GM12892 (cell line): ENCODE results near the gene ARNT2.
A peak's percentile ranks its signal among the peaks of the same experiment; 100 is the strongest.

Source experiments
- DNase-seq: peaks from one replicate; pipeline ENCODE4 v3.0.0; 2011; ENCODE audit not compliant: insufficient read length
- FAIRE-seq: peaks from 2 replicates; lab custom pipeline; 2011; peaks lifted over from hg19 to GRCh38; lab: Jason Lieb, UNC
- POLR2A ChIP-seq: IDR thresholded peaks from 2 replicates; pipeline ENCODE4 v1.6.1; 2011; ENCODE audit warnings: low read depth, low read length, control low read depth
- POLR2AphosphoS5 ChIP-seq: IDR thresholded peaks from 2 replicates; pipeline ENCODE4 v1.6.1; 2011; ENCODE audit warnings: low read depth, low read length, control low read depth
- TAF1 ChIP-seq: IDR thresholded peaks from 2 replicates; pipeline ENCODE4 v1.6.1; 2011; ENCODE audit warnings: low read depth, mild to moderate bottlenecking, control low read depth, low read length, borderline replicate concordance

ARNT2 gene

DNA sequence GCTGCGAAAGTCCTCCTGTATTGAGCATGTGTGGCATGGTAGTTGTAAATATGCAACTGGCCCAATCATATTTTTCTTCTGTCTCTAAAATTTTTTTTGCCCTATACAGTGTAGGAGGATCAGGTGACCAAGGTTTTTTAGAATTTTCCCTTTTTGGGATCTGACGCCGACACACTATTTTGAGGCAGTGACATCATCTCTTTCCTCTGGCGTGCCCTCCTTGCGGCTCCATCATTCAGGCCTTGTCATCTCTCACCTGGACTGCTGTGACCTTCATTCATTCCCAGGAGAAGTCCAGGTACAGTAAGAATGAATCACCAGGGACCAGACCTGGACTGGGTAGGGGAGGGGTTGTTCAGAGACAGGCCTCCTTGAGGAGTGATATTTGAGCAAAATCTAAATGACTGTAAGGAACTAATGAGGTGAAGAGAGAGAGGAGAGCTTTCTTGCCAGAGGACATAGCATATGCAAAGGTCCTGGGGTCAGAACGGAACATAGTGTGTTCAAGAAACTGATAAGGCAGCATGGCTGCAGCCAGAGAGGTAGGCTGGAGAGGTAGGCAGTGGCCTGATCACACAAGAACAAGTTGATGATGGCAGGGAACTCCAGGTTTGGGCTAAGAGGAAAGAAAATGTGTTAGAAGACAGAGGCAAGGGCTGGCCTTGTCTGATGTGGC is 38.7 kb downstream of the ARNT2 start:
- DNase-seq: no peak
- TF ChIP-seq POLR2A: no peak
- no peak for TF ChIP-seq POLR2AphosphoS5
- no peak for TF ChIP-seq TAF1

DNA sequence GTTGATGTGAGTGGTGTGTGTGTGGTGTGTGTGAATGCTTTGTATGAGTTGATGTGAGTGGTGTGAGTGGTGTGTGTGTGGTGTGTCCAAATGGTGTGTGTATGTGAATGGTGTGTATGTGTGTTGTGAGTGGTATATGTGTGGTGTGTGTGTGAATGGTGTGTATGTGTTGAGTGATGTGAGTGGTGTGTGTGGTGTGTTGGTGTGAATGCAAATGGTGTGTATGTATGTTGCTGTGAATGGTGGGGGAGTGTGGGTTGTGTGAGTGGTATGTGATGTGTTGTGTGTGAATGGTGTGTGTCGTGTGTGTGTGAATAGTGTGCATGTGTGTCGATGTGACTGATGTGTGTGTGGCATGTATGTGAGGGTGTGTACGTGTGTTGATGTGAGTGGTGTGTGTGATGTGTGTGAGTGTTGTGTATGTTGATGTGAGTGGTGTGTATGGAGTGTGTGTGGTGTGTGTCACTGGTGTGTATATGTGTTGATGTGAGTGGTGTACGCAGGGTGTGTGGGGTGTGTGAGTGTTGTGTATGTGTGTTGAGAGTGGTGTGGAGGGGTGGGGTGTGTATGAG is 40.6 kb downstream of the ARNT2 start:
- FAIRE-seq (no peak), DNase-seq (no peak)
- no peak for TF ChIP-seq POLR2A
- TF ChIP-seq POLR2AphosphoS5: no peak
- TF ChIP-seq TAF1: no peak

More for the DNA sequence above, 38.7 kb downstream of the ARNT2 start:
- FAIRE-seq: no peak

DNA sequence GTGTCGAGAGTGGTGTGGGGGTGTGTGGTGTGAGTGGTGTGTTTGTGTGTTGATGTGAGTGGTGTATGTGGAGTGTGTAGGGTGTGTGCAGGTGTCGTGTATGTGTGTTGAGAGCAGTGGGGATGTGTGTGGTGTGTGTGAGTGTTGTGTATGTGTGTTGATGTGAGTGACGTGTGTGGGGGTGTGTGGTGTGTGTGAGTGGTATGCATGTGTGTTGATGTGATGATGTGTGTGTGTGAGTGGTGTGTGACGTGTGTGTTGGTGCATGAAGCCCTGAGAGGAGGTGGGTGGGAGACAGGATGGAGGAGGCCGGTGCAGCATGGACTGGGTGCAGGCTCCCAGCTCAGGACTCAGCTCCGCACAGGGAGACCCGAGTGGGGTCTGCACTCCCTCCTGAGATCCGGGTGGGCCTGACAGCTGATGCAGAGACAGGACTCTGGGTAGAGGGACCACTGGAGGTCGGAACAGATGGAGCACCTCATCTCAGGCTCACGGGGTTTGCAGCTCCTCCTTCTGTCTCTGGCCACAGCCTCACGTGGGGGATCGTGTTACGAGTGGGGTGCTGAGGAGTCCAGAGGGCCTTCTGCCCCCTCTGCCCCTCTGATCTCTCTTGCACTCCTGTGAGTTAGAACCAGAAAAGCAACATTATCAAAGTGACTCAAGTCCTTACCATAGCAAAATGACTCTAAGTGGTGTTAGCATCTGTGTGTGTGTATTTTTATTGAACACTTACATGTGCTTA is 41.3 kb downstream of the ARNT2 start:
- DNase-seq (no peak), FAIRE-seq (no peak)
- TF ChIP-seq POLR2A (no peak), POLR2AphosphoS5 (no peak), TAF1 (no peak)

DNA sequence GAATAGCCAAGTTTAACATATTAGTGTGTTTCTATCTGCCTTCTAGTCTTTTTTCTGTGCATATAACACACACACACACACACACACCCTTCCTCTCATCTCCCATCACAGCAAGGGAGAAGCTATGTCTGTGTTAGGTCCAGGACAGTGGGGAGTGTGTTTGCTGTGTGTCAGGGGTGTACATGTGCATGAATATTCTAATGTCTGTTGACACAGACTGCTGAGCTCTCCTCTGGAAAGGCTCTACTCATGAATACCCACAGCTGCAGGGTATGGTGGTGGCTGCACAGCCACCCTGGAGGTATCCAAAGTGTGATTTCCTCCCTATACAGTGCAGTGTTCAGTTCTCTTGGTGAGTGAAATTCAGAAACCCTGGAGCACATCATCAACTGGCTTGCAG is 42.9 kb downstream of the ARNT2 start:
- TF ChIP-seq POLR2A (no peak), TAF1 (no peak), POLR2AphosphoS5 (no peak)
- FAIRE-seq (no peak), DNase-seq (no peak)

DNA sequence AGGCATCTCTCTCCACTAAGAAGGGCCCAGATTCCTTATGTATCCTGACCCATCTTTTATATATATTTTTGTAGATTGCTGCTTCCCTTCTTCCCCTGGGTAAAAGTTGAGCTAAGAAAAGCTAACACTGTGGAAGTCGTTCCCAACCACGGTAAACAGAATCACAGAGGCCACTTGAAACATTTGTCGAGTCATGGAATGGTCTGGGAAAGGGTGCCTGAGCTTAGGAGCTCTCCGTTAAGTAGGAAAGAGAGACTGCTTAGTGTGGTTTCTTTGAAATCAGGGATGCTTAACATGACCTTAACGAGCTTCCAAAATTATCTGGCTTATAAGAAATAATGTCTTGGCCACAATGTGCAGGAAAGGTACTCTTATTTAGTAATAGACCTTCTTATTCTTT is 45.6 kb downstream of the ARNT2 start:
- FAIRE-seq (no peak), DNase-seq (no peak)
- TF ChIP-seq POLR2A: no peak
- TF ChIP-seq TAF1: no peak
- no peak for TF ChIP-seq POLR2AphosphoS5

DNA sequence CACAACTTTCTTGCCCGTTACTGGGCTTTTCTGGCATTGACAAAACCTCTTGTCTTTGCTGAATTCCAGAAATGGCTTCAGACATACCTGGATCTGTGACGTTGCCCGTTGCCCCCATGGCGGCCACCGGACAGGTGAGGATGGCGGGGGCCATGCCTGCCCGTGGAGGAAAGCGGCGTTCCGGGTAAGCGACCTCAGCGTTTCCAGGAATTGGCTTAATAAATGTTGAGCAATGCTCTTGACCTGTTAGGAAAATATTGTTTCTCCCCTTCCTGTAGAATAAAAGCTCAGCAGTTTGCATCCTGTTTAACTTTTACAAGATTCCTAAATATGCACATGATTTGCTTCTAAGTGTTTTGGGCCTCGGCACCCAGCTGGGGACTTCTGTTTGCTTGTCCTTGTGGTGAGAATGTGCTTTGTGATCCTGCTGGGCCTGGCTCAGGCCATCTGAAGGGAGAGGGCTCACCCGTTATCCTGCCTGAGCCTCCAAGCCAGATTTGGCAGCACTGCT is 46.7 kb downstream of the ARNT2 start:
- FAIRE-seq (no peak), DNase-seq (no peak)
- TF ChIP-seq POLR2A (no peak), TAF1 (no peak), POLR2AphosphoS5 (no peak)

DNA sequence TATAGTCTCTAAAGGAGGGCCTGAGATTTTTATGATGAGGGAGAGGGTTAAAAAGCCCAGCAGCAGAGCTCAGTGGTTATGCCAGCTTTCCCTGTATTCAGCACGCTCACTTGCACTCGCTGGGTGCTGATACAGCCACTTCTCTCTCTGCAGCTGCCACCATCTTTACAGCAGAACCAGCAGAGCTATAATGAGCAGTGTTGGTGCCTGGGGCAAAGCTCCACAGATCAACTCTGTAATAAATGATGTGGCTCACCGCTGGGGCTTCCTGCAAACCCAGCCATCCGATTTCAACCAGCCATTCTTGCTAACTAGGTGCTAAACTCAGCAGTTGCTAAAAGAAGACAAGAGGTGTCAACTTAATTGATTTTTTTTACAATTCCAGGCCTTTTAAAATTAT is 48.0 kb downstream of the ARNT2 start:
- no peak for TF ChIP-seq TAF1
- FAIRE-seq (no peak), DNase-seq (no peak)

DNA sequence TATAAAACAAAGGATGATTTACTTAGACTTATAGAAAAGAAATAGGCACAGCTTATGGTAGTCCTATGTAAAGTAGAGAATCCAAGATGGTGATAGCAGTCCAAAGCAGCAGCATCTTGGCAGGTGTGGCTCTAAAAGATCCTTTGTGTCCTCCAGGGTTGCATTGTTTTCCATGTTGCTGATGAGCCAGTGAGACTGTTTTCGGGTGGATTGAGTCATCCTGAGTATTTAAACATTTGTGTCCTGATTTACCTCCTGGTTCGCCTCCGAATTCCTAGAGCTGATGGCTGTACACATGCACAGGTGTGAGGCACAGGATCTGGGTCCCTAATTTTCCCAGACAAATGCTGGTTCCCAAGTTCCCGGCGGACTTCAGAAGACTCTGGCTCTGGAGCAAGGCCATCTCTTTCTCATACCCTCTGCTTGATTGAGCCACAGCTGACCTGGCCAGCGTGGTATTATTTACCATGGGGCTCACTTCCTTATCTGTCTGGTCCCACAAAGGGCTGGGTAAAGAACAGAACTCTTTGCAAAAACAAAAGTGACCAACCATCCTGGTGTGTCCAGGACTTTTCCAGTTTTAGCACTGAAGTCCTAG is 51.0 kb downstream of the ARNT2 start:
- no peak for TF ChIP-seq POLR2AphosphoS5
- DNase-seq (no peak), FAIRE-seq (no peak)

DNA sequence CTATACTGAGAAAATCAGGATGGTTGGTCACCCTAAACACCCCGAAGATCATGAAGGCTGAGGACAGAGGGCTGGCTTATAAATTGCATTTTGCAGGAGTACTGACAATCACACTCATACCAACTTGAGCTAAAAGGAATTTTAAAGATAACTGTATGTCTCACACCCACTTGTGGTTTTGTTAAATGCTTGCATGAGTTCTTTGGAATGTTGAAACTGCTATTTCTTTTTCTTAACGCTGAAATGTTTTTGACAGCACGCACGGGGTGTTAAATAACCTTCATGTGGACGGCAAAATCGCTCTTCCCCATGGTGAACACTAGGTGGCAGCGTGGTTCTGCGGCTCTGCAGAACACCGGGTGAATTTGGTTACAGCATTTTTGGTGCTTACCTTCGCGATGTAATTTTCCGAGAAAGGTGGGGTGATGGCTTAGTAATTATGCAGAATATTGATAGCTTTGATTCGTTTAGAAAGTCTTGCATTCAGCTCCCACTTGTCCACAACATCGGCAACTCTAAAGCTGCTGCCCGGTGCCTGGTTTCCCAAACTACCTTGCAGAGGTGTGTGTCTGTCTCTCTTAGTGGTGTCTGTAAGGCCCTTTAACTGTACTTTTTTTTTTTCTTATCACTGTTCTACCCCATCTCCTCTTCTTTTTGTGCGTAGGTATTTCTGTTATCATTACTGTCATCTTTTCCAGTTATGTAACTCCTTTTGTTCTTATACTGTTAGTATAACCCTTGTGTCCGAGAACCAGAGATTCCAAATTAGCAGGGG is 51.7 kb downstream of the ARNT2 start:
- FAIRE-seq: peak; percentile 94
- DNase-seq: peak; percentile 47
- TF ChIP-seq POLR2A (no peak), POLR2AphosphoS5 (no peak), TAF1 (no peak)

DNA sequence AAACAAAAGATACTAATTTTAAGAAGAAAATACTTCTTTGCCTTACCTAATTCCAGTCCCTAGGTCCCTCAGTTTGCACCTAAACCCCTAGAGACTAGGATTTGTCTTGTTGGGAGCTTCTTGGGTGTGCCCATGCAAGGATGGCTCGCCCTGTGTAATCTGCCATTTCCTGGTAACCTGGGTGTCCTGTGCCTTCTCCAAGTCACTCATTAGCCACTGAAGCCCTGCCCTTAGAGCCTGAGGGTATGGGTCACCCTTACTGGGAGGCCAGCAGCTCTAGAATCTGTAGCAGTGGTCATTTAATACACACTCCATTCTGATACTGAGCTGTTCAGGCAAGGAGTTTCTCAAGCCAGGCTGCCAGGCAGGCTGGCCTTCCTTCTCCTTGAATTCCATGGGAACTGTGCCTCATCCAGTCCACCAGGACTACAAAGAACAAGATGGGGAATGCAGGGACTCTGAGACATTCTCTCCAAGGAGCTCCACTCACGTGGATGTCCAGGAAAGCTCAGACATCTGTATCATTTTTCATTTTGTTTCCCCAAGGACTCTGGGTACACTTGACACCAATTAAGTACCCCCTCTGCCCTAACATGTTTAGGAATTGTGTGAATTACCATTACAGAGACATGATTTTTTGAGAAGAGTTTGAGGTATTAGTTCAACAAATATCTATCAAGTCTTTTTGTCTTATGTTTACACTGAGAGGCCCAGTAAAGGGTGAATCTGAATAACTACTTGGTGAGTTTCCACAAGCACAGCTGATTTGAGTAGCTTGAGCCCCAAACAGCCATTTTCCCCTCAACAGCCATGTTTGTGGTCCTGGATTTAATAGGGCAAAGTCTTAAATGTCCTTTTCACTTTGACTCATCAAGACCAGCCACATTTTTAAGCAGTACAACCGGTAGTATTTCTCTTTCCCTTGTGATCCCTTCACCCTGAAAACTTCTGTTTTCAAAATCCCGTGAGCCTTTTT is 52.6 kb downstream of the ARNT2 start:
- FAIRE-seq (no peak), DNase-seq (no peak)

More for the DNA sequence above, 52.6 kb downstream of the ARNT2 start:
- TF ChIP-seq POLR2A: no peak
- no peak for TF ChIP-seq POLR2AphosphoS5
- no peak for TF ChIP-seq TAF1
